ENCODE results near the gene GRB2.

DNA sequence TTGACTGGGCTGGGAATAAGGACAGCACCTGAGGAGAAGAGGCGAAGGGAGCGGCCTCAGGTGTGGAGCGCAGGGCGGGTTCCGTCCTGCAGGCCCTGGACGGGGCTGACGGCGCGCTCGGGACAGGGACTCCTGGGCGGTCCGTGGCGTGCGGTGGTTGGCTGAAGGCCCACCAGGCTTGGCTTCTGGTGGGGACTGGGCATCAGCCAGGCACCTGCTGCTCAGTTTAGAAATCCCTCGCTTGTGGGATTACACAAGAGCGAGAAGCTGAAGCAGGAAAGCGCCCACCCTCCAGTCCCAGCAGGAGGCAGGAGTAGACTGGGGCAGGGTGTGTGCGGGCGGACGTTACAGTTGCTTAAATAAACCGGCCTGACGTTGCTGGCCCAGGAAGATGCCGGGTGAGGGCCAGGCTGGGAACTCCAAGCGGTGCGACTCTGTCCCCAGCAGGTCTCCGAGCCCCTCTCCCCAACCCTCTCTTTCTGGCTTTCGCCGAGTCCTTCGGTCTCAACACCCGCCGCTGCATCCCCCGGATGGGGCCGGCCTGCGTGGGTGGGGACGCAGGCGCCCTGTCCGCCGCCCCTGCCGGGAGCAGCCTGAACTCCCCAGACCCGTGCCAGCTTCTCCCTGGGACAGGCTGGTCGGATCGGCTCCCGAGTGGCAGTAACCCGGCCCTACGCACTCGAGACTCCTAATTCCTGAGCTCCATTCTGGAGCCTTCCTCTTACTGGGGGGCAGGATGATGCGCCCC, 135.1 kb downstream of the GRB2 start:
- TF ChIP-seq, protein P1, sequence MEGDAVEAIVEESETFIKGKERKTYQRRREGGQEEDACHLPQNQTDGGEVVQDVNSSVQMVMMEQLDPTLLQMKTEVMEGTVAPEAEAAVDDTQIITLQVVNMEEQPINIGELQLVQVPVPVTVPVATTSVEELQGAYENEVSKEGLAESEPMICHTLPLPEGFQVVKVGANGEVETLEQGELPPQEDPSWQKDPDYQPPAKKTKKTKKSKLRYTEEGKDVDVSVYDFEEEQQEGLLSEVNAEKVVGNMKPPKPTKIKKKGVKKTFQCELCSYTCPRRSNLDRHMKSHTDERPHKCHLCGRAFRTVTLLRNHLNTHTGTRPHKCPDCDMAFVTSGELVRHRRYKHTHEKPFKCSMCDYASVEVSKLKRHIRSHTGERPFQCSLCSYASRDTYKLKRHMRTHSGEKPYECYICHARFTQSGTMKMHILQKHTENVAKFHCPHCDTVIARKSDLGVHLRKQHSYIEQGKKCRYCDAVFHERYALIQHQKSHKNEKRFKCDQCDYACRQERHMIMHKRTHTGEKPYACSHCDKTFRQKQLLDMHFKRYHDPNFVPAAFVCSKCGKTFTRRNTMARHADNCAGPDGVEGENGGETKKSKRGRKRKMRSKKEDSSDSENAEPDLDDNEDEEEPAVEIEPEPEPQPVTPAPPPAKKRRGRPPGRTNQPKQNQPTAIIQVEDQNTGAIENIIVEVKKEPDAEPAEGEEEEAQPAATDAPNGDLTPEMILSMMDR (conservative IDR thresholded peaks at IDR 0.05; ENCODE audit: low read length), result peak; percentile 77
- no peak for TF ChIP-seq EZH2phosphoT487 (IDR thresholded peaks at IDR 0.05; ENCODE audit: borderline replicate concordance, low read depth, low read length)

All from OCI-LY7 (cell line).